H9 (cell line): ENCODE results near the gene DPY19L3. TPM values are rescaled to one million over a fixed set of nuclear protein-coding genes. Genes with fewer than 3 reads are reported as not detected.
"Not testable (repeated sequence)": the region's sequence is repeated elsewhere in the genome, so short reads cannot be mapped to it uniquely, and the experiment has no call there.

ENCODE experiments used
- DNase-seq: peaks from one replicate; pipeline ENCODE4 v3.0.0-alpha.2; 2017
- H2AFZ ChIP-seq: one replicate; pipeline ENCODE4 v1.6.1; 2013; ENCODE audit warnings: mild to moderate bottlenecking, low read length, control low read depth, moderate library complexity
- H2AK5ac ChIP-seq: 2 replicates; pipeline ENCODE4 v1.6.1; 2013; ENCODE audit warnings: low read length, control low read depth, mixed read lengths; ENCODE audit not compliant: insufficient read length
- H2BK120ac ChIP-seq: one replicate; pipeline ENCODE4 v1.6.1; 2013; ENCODE audit warnings: low read depth, mild to moderate bottlenecking, low read length, control low read depth, inconsistent platforms; ENCODE audit not compliant: poor library complexity, severe bottlenecking
- H2BK12ac ChIP-seq: 2 replicates; pipeline ENCODE4 v1.6.1; 2013; ENCODE audit warnings: low read length, control low read depth, mixed read lengths, low read depth; ENCODE audit not compliant: insufficient read length
- H2BK15ac ChIP-seq: 2 replicates; pipeline ENCODE4 v1.6.1; 2013; ENCODE audit warnings: low read depth, low read length, control low read depth
- H2BK20ac ChIP-seq: one replicate; pipeline ENCODE4 v1.6.1; 2013; ENCODE audit warnings: low read depth, mild to moderate bottlenecking, low read length, control low read depth, inconsistent platforms; ENCODE audit not compliant: poor library complexity, severe bottlenecking
- H2BK5ac ChIP-seq: 2 replicates; pipeline ENCODE4 v1.6.1; 2013; ENCODE audit warnings: low read length, control low read depth, mixed read lengths; ENCODE audit not compliant: insufficient read length
- H3K14ac ChIP-seq: 2 replicates; pipeline ENCODE4 v1.6.1; 2013; ENCODE audit warnings: low read length, control low read depth; ENCODE audit not compliant: insufficient read depth
- H3K18ac ChIP-seq: 2 replicates; pipeline ENCODE4 v1.6.1; 2013; ENCODE audit warnings: low read depth, mild to moderate bottlenecking, mixed read lengths, low read length, control low read depth; ENCODE audit not compliant: insufficient read length
- H3K23ac ChIP-seq: 2 replicates; pipeline ENCODE4 v1.6.1; 2013; ENCODE audit warnings: low read length, control low read depth, mixed read lengths, low read depth; ENCODE audit not compliant: insufficient read length
- H3K23me2 ChIP-seq: 2 replicates; pipeline ENCODE4 v1.6.1; 2013; ENCODE audit warnings: low read depth, mild to moderate bottlenecking, mixed read lengths, low read length, control low read depth; ENCODE audit not compliant: insufficient read length, poor library complexity, severe bottlenecking
- H3K27ac ChIP-seq: 2 replicates; pipeline ENCODE4 v1.5.1; 2013; ENCODE audit warnings: low read length, control low read depth, mixed read lengths, low read depth; ENCODE audit not compliant: insufficient read length
- H3K27me3 ChIP-seq: 2 replicates; pipeline ENCODE4 v1.6.1; 2013; ENCODE audit warnings: low read length, control low read depth, inconsistent platforms; ENCODE audit not compliant: insufficient read depth
- H3K4ac ChIP-seq: 2 replicates; pipeline ENCODE4 v1.6.1; 2013; ENCODE audit warnings: low read depth, mild to moderate bottlenecking, control low read depth, inconsistent platforms, low read length, moderate library complexity
- H3K4me1 ChIP-seq: 2 replicates; pipeline ENCODE4 v1.6.1; 2013; ENCODE audit warnings: low read length, control low read depth, inconsistent platforms; ENCODE audit not compliant: insufficient read depth
- H3K4me2 ChIP-seq: 2 replicates; pipeline ENCODE4 v1.6.1; 2013; ENCODE audit warnings: low read length, control low read depth, mixed read lengths; ENCODE audit not compliant: insufficient read length, insufficient read depth
- H3K56ac ChIP-seq: 2 replicates; pipeline ENCODE4 v1.6.1; 2013; ENCODE audit warnings: low read depth, mild to moderate bottlenecking, mixed read lengths, low read length, control low read depth; ENCODE audit not compliant: insufficient read length
- H3K79me1 ChIP-seq: 2 replicates; pipeline ENCODE4 v1.6.1; 2013; ENCODE audit warnings: low read depth, mild to moderate bottlenecking, moderate library complexity, low read length, control low read depth, inconsistent platforms; ENCODE audit not compliant: insufficient read depth, poor library complexity, severe bottlenecking
- H3K79me2 ChIP-seq: 2 replicates; pipeline ENCODE4 v1.6.1; 2013; ENCODE audit warnings: low read length, control low read depth, inconsistent platforms; ENCODE audit not compliant: insufficient read depth
- H3K9ac ChIP-seq: 2 replicates; pipeline ENCODE4 v1.6.1; 2013; ENCODE audit warnings: low read length, control low read depth, mixed read lengths; ENCODE audit not compliant: insufficient read length; ENCODE audit errors: extremely low read depth
- H3K9me3 ChIP-seq: one replicate; pipeline ENCODE4 v1.6.1; 2013; ENCODE audit warnings: low read depth, low read length, inconsistent platforms; ENCODE audit not compliant: control insufficient read depth
- H3T11ph ChIP-seq: one replicate; pipeline ENCODE4 v1.6.1; 2013; ENCODE audit warnings: mild to moderate bottlenecking, low read length, control low read depth, inconsistent platforms
- H4K20me1 ChIP-seq: one replicate; pipeline ENCODE4 v1.6.1; 2013; ENCODE audit not compliant: control insufficient read depth, insufficient read length, insufficient read depth
- H4K5ac ChIP-seq: 2 replicates; pipeline ENCODE4 v1.6.1; 2013; ENCODE audit warnings: low read depth, mild to moderate bottlenecking, mixed read lengths, low read length, control low read depth; ENCODE audit not compliant: insufficient read length
- H4K8ac ChIP-seq: replicated peaks from 2 replicates; pipeline ENCODE4 v1.6.1; 2013; ENCODE audit warnings: low read length, control low read depth, mixed read lengths, low read depth; ENCODE audit not compliant: insufficient read length
- H4K91ac ChIP-seq: 2 replicates; pipeline ENCODE4 v1.6.1; 2013; ENCODE audit warnings: low read depth, mild to moderate bottlenecking, moderate library complexity, mixed read lengths, low read length, control low read depth; ENCODE audit not compliant: insufficient read length
- H3K27ac Mint-ChIP-seq, 3 experiments: 2 replicates in 2 of 3; 3 replicates in 1 of 3; pipeline ENCODE4 v1.8.0; 2020 to 2021; ENCODE audit warnings: mixed read lengths in 3 of 3, mild to moderate bottlenecking in 1 of 3, moderate library complexity in 1 of 3
- H3K27me3 Mint-ChIP-seq: 2 replicates; pipeline ENCODE4 v1.8.0; 2021; ENCODE audit warnings: low read depth, mild to moderate bottlenecking, moderate library complexity, mixed read lengths
- H3K36me3 Mint-ChIP-seq, 3 experiments: 2 replicates in 2 of 3; 3 replicates in 1 of 3; pipeline ENCODE4 v1.8.0; 2020 to 2021; ENCODE audit warnings: low read depth in 3 of 3, mixed read lengths in 3 of 3; ENCODE audit not compliant: insufficient read depth in 1 of 3
- H3K4me1 Mint-ChIP-seq, 2 experiments: 2 replicates each; pipeline ENCODE4 v1.8.0; 2020; ENCODE audit warnings: mixed read lengths in 2 of 2
- H3K4me3 Mint-ChIP-seq, 2 experiments: 2 replicates in 1 of 2; 3 replicates in 1 of 2; pipeline ENCODE4 v1.8.0; 2020 to 2021; ENCODE audit warnings: mild to moderate bottlenecking in 2 of 2, mixed read lengths in 2 of 2, moderate library complexity in 1 of 2
- H3K9me3 Mint-ChIP-seq, 2 experiments: 2 replicates in 1 of 2; 3 replicates in 1 of 2; pipeline ENCODE4 v1.8.0; 2020; ENCODE audit warnings: mild to moderate bottlenecking in 2 of 2, mixed read lengths in 2 of 2, moderate library complexity in 1 of 2
- WGBS: extraction: QIAGEN DNeasy Blood & Tissue Kit; methylation state at CpG from one replicate; pipeline ENCODE4 v1.1.7; 2013; ENCODE audit warnings: missing lambda C conversion rate, low lambda C conversion rate, mixed read lengths; ENCODE audit not compliant: insufficient read length; ENCODE audit errors: extremely low coverage; 5-methylcytosine and 5-hydroxymethylcytosine counted together
- total RNA-seq: library from RNA; stranded (reverse); gene quantifications from 2 replicates; pipeline ENCODE4 v1.2.1, GENCODE V29; 2021
- TF ChIP-seq, protein P1 (sequence below): fragments of 200-600 bp; sonication (generic); conservative IDR thresholded peaks from 3 replicates; pipeline ENCODE4 v1.8.0; 2021; ENCODE audit warnings: antibody characterized with exemption, mild to moderate bottlenecking

DPY19L3 gene
- total RNA-seq, 1 experiment from 2014 or later: 54.5 TPM

DNA sequence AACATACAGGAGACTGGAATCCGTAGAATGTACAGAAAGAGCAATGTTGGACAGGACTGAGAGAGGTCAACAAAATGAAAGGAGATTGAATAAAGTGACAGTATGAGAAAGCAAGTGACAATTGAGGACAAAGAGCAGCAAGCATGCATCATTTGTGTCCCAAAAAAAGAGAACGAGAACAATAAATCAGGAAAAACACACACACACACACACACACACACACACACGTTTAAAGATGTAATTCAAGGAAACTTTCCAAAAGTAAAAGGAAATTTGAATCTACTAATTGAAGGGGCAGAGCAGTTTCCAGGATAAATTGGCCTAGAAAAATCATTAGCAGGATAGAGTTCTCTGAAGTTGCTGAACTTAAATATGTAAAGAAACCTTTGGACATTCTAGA, 16.9 kb downstream of the DPY19L3 start:
- no peaks in the 10 kb centered on the region for H3K23me2 ChIP-seq
- no peak overlapping the region for H2AK5ac ChIP-seq
- no peaks in the 10 kb centered on the region for H3K9me3 ChIP-seq
- H3K23ac ChIP-seq: no peak overlapping the region
- no peak overlapping the region for H3K14ac ChIP-seq
- H2AFZ ChIP-seq: no peak overlapping the region
- no peak overlapping the region for H2BK20ac ChIP-seq
- no peak overlapping the region for H2BK5ac ChIP-seq
- H4K91ac ChIP-seq: no peak overlapping the region
- H3K4me1 ChIP-seq: no peaks in the 10 kb centered on the region
- no peak overlapping the region for H4K5ac ChIP-seq
- no peak overlapping the region for H2BK15ac ChIP-seq
- WGBS: no CpG with 5 or more reads among the region's 3 CpGs
- H2BK12ac ChIP-seq: no peak overlapping the region
- H3K9ac ChIP-seq: no peak overlapping the region
- H3K79me1 ChIP-seq: no peaks in the 10 kb centered on the region
- H4K20me1 ChIP-seq: no peaks in the 10 kb centered on the region
- Mint-ChIP-seq H3K27ac (no peak overlapping the region), H3K4me3 (no peak overlapping the region), H3K4me1 (no peaks in the 10 kb centered on the region), H3K36me3 (peaks cover 19 to 33% (median 28%) of the 10 kb centered on the region in 3 experiments), H3K27me3 (no peaks in the 10 kb centered on the region), H3K9me3 (no peaks in the 10 kb centered on the region)
- H3K4me2 ChIP-seq: no peak overlapping the region
- no peaks in the 10 kb centered on the region for H3K27me3 ChIP-seq
- no peak for DNase-seq
- no peak overlapping the region for H3K4ac ChIP-seq
- no peaks in the 10 kb centered on the region for H3K79me2 ChIP-seq
- no peak overlapping the region for H2BK120ac ChIP-seq
- no peak overlapping the region for H3K27ac ChIP-seq
- H3K56ac ChIP-seq: no peak overlapping the region
- H3K18ac ChIP-seq: no peak overlapping the region
- TF ChIP-seq, protein P1, sequence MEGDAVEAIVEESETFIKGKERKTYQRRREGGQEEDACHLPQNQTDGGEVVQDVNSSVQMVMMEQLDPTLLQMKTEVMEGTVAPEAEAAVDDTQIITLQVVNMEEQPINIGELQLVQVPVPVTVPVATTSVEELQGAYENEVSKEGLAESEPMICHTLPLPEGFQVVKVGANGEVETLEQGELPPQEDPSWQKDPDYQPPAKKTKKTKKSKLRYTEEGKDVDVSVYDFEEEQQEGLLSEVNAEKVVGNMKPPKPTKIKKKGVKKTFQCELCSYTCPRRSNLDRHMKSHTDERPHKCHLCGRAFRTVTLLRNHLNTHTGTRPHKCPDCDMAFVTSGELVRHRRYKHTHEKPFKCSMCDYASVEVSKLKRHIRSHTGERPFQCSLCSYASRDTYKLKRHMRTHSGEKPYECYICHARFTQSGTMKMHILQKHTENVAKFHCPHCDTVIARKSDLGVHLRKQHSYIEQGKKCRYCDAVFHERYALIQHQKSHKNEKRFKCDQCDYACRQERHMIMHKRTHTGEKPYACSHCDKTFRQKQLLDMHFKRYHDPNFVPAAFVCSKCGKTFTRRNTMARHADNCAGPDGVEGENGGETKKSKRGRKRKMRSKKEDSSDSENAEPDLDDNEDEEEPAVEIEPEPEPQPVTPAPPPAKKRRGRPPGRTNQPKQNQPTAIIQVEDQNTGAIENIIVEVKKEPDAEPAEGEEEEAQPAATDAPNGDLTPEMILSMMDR: no peak
- no peak overlapping the region for H3T11ph ChIP-seq
- H4K8ac ChIP-seq: no peak overlapping the region

DNA sequence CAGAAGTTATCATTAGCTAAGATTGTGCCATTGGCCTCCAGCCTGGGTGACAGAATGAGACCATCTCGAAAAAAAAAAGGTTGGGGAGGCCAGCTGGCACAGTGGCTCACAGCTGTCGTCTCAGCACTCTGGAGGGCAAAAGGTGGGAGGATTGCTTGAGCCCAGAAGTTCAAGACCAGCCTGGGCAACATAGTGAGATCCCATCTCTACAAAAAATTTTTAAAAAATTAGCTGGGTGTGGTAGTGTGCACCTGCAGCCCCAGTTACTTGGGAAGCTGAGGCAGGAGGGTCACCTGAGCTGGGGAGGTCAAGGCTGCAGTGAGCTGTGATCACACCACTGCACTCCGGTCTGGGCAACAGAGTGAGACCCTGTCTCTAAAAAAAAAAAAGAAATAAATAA, 18.4 kb downstream of the DPY19L3 start:
- H2AK5ac ChIP-seq, H3K27me3 Mint-ChIP-seq: not testable (repeated sequence)
- no CpG with 5 or more reads among the region's 3 CpGs for WGBS

More for the DNA sequence above, 18.4 kb downstream of the DPY19L3 start:
- H3K9ac ChIP-seq, H3K79me2 ChIP-seq, H3K4me1 Mint-ChIP-seq, H3K4me3 Mint-ChIP-seq, H2BK12ac ChIP-seq, H3K18ac ChIP-seq, H4K91ac ChIP-seq, H3K27me3 ChIP-seq, H3K79me1 ChIP-seq, H3K4ac ChIP-seq, DNase-seq, H3K14ac ChIP-seq, H4K5ac ChIP-seq, H2BK20ac ChIP-seq, H3K9me3 Mint-ChIP-seq, H3K9me3 ChIP-seq, H3T11ph ChIP-seq, H3K4me2 ChIP-seq, H4K20me1 ChIP-seq, H4K8ac ChIP-seq, H2BK5ac ChIP-seq, H3K56ac ChIP-seq, H2BK120ac ChIP-seq, H3K27ac ChIP-seq, H3K4me1 ChIP-seq, H2AFZ ChIP-seq, H3K23me2 ChIP-seq, H3K23ac ChIP-seq, H2BK15ac ChIP-seq: not testable (repeated sequence)
- Mint-ChIP-seq H3K36me3 (peaks cover 12 to 39% (median 28%) of the 10 kb centered on the region in 3 experiments), H3K27ac (peak overlapping the region in 1 of 3 experiments; percentile 49; a peak in 1 of 7 replicates)
